Measurements from ENCODE around the gene FOXC2.

- TF ChIP-seq POLR2AphosphoS5 (IDR thresholded peaks at IDR 0.05; ENCODE audit: insufficient read depth, low read depth, low read length) (no peak), CTCF (IDR thresholded peaks at IDR 0.05; ENCODE audit: extremely low read depth in 1 of 2, insufficient read depth in 1 of 2, low read depth in 1 of 2, low read length in 2 of 2) (no peak), POLR2A (IDR thresholded peaks at IDR 0.05; ENCODE audit: low read depth, low read length) (no peak), EZH2 (IDR thresholded peaks at IDR 0.05; ENCODE audit: borderline replicate concordance, low read depth, low read length, severe bottlenecking) (no peak)
- TF ChIP-seq, protein P1, sequence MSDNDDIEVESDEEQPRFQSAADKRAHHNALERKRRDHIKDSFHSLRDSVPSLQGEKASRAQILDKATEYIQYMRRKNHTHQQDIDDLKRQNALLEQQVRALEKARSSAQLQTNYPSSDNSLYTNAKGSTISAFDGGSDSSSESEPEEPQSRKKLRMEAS (IDR thresholded peaks at IDR 0.05; ENCODE audit: insufficient read depth, insufficient read length): no peak
Measured at GRCh38 chr16:86559802-86560305, 6.8 kb upstream of the FOXC2 start.

Data from endothelial cell of umbilical vein (primary cell).